Parathyroid adenoma (tissue), 2 donors: ENCODE data around the gene GINM1.

ENCODE experiments used
- H2AFZ ChIP-seq: fragments of 300-600 bp; sonication (generic); one replicate; pipeline ENCODE4 v1.7.0; 2017; ENCODE audit warnings: antibody characterized with exemption, mild to moderate bottlenecking
- H3K27ac ChIP-seq: fragments of 300-600 bp; sonication (generic); one replicate; pipeline ENCODE4 v1.7.0; 2017
- H3K27me3 ChIP-seq: fragments of 300-600 bp; sonication (generic); one replicate; pipeline ENCODE4 v1.7.0; 2017; ENCODE audit warnings: low read length; ENCODE audit not compliant: control insufficient read depth, insufficient read depth
- H3K36me3 ChIP-seq: fragments of 300-600 bp; sonication (generic); one replicate; pipeline ENCODE4 v1.7.0; 2017; ENCODE audit warnings: low read length; ENCODE audit not compliant: control insufficient read depth, insufficient read depth
- H3K4me1 ChIP-seq: fragments of 300-600 bp; sonication (generic); one replicate; pipeline ENCODE4 v1.7.0; 2017; ENCODE audit warnings: control low read depth
- H3K4me2 ChIP-seq: fragments of 300-600 bp; sonication (generic); one replicate; pipeline ENCODE4 v1.7.0; 2017; ENCODE audit warnings: low read length
- H3K4me3 ChIP-seq: fragments of 300-600 bp; sonication (generic); one replicate; pipeline ENCODE4 v1.7.0; 2017; ENCODE audit warnings: low read depth, low read length
- H3K79me2 ChIP-seq: fragments of 300-600 bp; sonication (generic); one replicate; pipeline ENCODE4 v1.7.0; 2017; ENCODE audit warnings: control low read depth
- H3K9ac ChIP-seq: fragments of 300-600 bp; sonication (generic); one replicate; pipeline ENCODE4 v1.7.0; 2017; ENCODE audit warnings: mild to moderate bottlenecking
- H3K9me3 ChIP-seq: fragments of 300-600 bp; sonication (generic); one replicate; pipeline ENCODE4 v1.7.0; 2017; ENCODE audit warnings: low read length; ENCODE audit not compliant: control insufficient read depth
- TF ChIP-seq, protein P1 (sequence below): fragments of 300-600 bp; sonication (generic); IDR thresholded peaks from one replicate; pipeline ENCODE4 v1.7.0; 2017; ENCODE audit warnings: antibody characterized with exemption, mild to moderate bottlenecking
- donor health status: primary hyperparathyroidism.

The GINM1 gene

GRCh38 chr6:149608381-149608982 lies 42.3 kb downstream of the GINM1 start:
- H2AFZ ChIP-seq = no peak overlapping the region
- H3K9ac ChIP-seq = no peak overlapping the region
- TF ChIP-seq, protein P1, sequence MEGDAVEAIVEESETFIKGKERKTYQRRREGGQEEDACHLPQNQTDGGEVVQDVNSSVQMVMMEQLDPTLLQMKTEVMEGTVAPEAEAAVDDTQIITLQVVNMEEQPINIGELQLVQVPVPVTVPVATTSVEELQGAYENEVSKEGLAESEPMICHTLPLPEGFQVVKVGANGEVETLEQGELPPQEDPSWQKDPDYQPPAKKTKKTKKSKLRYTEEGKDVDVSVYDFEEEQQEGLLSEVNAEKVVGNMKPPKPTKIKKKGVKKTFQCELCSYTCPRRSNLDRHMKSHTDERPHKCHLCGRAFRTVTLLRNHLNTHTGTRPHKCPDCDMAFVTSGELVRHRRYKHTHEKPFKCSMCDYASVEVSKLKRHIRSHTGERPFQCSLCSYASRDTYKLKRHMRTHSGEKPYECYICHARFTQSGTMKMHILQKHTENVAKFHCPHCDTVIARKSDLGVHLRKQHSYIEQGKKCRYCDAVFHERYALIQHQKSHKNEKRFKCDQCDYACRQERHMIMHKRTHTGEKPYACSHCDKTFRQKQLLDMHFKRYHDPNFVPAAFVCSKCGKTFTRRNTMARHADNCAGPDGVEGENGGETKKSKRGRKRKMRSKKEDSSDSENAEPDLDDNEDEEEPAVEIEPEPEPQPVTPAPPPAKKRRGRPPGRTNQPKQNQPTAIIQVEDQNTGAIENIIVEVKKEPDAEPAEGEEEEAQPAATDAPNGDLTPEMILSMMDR = no peak
- no peak overlapping the region for H3K4me3 ChIP-seq
- H3K4me1 ChIP-seq = no peaks in the 10 kb centered on the region
- H3K27ac ChIP-seq = no peak overlapping the region
- H3K9me3 ChIP-seq = no peaks in the 10 kb centered on the region
- H3K79me2 ChIP-seq = no peaks in the 10 kb centered on the region
- H3K27me3 ChIP-seq = no peaks in the 10 kb centered on the region
- no peaks in the 10 kb centered on the region for H3K36me3 ChIP-seq
- H3K4me2 ChIP-seq = no peak overlapping the region

GRCh38 chr6:149614337-149614736 lies 48.2 kb downstream of the GINM1 start:
- Histone ChIP-seq H3K36me3 (no peaks in the 10 kb centered on the region), H3K4me1 (no peaks in the 10 kb centered on the region), H3K4me2 (no peak overlapping the region), H3K4me3 (no peak overlapping the region), H3K27ac (no peak overlapping the region), H3K9me3 (no peaks in the 10 kb centered on the region), H3K79me2 (peaks cover 3% of the 10 kb centered on the region), H3K27me3 (no peaks in the 10 kb centered on the region), H2AFZ (no peak overlapping the region), H3K9ac (no peak overlapping the region)
- TF ChIP-seq, protein P1 = no peak

DNA sequence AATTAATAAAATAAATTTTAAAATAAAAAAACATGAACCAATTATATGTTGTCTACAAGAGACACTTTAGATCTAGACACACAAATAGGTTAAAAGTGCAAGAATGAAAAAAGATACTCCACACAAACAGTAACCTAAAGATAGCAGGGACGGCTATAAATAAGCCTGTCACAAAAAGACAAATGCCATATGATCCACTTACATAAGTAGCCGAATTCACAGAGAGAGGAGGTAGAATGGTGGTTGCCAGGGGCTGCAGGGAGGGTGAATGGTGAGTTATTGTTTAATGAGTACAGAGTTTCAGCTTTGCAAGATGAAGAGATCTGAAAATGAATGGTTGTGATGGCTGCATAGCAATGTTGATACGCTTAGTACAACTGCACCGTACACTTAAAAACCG lies 49.6 kb downstream of the GINM1 start:
- no peak overlapping the region for H3K4me2 ChIP-seq
- TF ChIP-seq, protein P1 = no peak
- H3K36me3 ChIP-seq = no peaks in the 10 kb centered on the region
- H3K9me3 ChIP-seq = no peaks in the 10 kb centered on the region
- no peaks in the 10 kb centered on the region for H3K27me3 ChIP-seq
- H3K79me2 ChIP-seq = peaks cover 3% of the 10 kb centered on the region
- H2AFZ ChIP-seq = no peak overlapping the region
- H3K4me3 ChIP-seq = no peak overlapping the region
- no peak overlapping the region for H3K27ac ChIP-seq
- no peak overlapping the region for H3K9ac ChIP-seq
- no peaks in the 10 kb centered on the region for H3K4me1 ChIP-seq

DNA sequence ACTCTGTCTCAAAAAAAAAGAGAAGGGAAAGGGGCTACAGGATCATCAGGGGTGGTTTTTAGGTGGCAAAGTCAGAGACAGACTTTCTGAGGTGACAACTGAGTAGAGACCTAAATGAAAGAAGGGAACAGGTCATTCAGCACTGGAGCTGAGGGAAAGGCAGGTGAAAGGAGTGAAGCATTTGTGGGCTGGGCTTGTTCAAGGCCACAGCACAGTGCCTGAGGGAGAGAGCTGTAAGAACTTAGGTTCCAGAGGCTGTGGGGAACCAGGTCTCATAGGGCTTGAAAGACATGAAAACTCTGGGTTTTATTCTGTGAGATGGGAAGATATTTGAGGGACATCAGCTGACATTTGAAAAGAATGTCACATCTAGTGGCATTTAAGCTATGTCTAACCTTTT lies 61.5 kb downstream of the GINM1 start:
- H3K9ac ChIP-seq = no peak overlapping the region
- TF ChIP-seq, protein P1 = no peak
- H3K27ac ChIP-seq = no peak overlapping the region
- no peaks in the 10 kb centered on the region for H3K9me3 ChIP-seq
- H3K79me2 ChIP-seq = peaks cover 2% of the 10 kb centered on the region
- H2AFZ ChIP-seq = no peak overlapping the region
- no peak overlapping the region for H3K4me3 ChIP-seq
- no peaks in the 10 kb centered on the region for H3K36me3 ChIP-seq
- no peak overlapping the region for H3K4me2 ChIP-seq
- no peaks in the 10 kb centered on the region for H3K4me1 ChIP-seq
- no peaks in the 10 kb centered on the region for H3K27me3 ChIP-seq

- Histone ChIP-seq H2AFZ (no peak overlapping the region), H3K4me1 (no peaks in the 10 kb centered on the region), H3K27me3 (no peaks in the 10 kb centered on the region), H3K27ac (no peak overlapping the region), H3K4me3 (no peak overlapping the region), H3K9me3 (no peaks in the 10 kb centered on the region), H3K9ac (no peak overlapping the region), H3K36me3 (no peaks in the 10 kb centered on the region), H3K79me2 (peaks cover 2% of the 10 kb centered on the region), H3K4me2 (no peak overlapping the region)
- TF ChIP-seq, protein P1 = no peak
These were observed 62.8 kb downstream of the GINM1 start for GRCh38 chr6:149628875-149629510.
